Amygdala (tissue), 56 donors: Measurements from ENCODE around the gene KRTAP10-12.
"Not testable (repeated sequence)": the region's sequence is repeated elsewhere in the genome, so short reads cannot be mapped to it uniquely, and the experiment has no call there.

Experiments
- DNase-seq, 56 donors: peaks; one replicate each; lab custom pipeline; 2025; lab: John Stamatoyannopoulos, UW

Gene KRTAP10-12

GRCh38 chr21:44667612-44668011 is 29.4 kb upstream of the KRTAP10-12 start:
- DNase-seq, result no peak

DNA sequence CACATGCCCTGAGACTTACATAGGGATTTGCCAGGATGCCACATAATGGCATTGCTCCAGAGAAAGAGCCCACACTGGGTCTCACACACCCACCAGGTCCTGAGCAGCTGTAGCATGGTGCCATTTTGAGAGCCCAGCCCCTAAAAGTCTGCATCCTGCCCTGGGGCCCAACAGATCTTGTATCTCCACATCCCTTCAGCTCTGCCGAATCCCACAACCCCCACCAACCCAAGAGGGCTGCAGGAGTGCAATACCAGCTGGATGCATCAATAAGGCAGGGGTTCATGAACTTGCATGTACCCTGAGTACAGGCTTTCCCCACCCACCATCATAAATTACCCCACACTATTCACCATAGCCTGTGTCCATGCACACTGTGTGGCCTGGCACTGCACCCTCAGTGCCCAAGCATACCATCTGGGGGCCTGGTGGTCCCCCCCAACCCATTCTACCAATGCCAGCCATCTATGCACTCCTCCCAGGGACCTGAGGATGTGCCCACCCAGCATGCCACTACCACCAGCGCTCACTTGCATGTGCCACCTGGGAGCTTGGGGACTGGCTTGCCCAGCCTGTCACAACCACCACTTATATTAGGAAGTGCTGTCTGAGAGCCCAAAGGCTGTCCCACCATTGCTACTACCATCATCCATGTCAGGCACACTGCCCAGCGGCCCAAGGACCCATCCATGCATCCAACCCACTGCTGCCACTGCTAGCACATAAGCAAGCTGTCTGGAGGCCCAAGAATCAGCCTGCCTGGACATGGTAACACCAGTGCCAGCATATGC is 26.1 kb upstream of the KRTAP10-12 start:
- no peak for DNase-seq

DNA sequence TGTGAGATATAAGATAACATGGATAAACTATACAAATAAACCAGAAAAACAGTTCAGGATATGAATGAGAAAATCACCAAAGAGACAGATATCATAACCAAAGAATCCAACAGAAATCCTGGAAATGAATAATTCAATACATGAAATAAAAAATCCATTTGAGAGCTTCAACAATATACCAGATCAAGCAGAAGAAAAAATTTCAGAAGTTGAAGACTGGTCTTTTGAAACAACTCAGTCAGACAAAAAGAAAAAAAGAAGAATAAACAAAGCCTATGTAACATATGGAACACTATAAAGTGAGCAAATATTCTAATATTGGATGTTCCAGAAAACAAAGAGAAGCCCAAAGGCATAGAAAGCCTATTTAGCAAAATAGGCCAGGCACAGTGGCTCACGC is 25.1 kb upstream of the KRTAP10-12 start:
- DNase-seq, result no peak

- no peak for DNase-seq
These were observed 19.1 kb upstream of the KRTAP10-12 start for GRCh38 chr21:44677881-44678280.

- DNase-seq, result no peak
These were observed 15.8 kb upstream of the KRTAP10-12 start for GRCh38 chr21:44681152-44681551.

DNA sequence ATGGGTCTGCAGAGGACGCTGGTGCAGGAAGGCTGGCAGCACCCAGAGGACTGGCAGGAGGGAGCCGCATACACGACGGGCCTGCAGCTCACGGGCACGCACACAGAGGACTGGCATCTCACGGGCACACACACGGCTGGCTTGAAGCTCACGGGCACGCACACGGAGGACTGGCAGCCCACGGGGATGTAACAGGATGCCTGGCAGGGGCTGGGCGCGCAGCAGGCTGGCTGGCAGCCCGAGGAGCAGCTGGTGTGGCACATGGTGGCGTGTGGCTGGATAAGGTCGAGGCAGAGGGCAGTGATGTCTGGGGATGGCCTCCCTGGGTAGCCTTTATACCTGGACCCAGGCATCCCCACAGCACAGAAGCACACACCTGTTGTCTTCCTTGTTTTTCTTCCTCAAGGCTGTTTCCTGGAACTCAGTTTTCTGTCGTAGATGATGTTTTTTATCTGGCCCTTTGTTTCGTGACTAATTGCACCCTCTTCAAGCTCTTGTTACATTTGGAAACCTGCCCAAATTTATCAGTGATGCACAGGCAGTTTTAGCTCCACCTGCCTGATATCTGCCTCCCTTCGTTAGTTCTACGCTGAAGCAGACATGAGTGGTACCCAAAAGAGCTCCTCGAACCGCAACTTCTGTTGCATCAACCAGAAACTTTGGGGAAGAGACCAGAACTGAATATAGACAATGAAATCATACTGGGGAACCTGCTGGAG is 15.0 kb upstream of the KRTAP10-12 start, which contains the start of gene KRTAP12-1:
KRTAP12-1 (minus strand) TSS at position 303 of the 719 bp plus-strand sequence; CDS start at position 263, 40 bp downstream.
- DNase-seq, result no peak

DNA sequence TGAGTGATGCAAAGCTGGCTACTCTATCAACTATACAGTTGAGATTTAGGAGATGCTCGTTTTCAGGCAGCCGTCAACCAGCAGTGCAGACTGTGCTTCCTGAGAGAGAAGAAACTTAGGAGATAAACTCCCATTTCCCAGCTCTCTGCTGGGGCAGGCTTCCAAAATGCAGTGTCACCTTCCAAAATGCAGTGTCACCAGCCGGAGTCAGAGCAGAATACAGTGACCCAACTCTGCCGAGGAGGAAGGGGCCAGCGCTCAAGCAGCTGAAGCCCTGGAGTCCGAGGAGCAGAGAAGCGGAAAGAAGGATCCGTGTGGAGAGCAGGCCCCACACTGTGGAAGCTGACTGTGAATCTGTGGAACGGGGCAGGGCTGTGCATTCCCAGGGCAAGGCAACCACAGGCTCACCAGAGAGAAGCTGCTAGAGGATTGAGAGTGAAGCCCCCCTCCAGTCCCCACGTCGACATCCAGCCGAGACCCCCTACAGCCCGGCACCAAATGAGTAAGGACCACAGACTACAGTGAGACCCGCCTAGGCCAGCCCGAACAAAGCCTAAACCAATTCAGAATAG is 14.3 kb upstream of the KRTAP10-12 start:
- no peak for DNase-seq

- DNase-seq, result no peak
These were observed 12.9 kb upstream of the KRTAP10-12 start for GRCh38 chr21:44684077-44684476.

GRCh38 chr21:44684483-44684882 is 12.5 kb upstream of the KRTAP10-12 start:
- no peak for DNase-seq

- not testable (repeated sequence) for DNase-seq
These were observed 11.9 kb upstream of the KRTAP10-12 start for GRCh38 chr21:44685050-44685449.

DNA sequence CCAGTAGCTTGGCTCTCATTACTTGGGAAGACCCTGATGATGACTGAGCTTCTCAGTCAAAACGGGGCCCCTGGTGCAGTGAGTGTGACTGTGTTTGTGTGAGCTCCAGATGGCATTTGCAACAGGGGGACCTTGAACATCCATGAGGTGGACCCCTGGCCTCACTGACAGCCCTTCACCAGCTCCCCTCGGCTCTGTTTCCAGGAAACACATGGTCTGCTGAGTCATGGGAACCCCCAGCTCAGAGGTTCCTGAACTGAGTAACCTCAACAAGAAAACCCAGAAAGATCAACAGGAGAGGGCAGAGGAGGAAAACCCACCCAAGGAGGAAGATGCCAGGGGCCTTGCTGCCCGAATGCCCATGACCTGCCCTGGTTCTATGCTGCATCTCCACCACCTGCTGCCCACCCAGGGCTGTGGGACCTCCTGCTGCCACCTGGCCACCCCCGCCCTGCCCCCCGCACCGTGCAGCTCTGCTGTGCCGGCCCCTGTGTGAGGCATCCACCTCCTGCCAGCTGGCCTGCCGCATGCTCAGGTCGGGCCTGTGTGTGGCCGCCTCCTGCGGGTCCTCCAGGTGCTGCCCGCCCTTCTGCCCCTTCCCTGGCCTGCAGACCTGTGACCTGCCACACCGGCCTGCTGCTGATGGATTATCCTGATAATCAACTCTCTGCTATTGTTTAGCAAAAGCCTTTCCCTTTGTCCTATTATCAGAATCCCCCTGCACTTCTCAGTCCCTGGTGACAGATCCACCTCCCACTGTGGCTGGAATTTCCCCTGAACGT is 10.8 kb upstream of the KRTAP10-12 start:
- no peak for DNase-seq

DNA sequence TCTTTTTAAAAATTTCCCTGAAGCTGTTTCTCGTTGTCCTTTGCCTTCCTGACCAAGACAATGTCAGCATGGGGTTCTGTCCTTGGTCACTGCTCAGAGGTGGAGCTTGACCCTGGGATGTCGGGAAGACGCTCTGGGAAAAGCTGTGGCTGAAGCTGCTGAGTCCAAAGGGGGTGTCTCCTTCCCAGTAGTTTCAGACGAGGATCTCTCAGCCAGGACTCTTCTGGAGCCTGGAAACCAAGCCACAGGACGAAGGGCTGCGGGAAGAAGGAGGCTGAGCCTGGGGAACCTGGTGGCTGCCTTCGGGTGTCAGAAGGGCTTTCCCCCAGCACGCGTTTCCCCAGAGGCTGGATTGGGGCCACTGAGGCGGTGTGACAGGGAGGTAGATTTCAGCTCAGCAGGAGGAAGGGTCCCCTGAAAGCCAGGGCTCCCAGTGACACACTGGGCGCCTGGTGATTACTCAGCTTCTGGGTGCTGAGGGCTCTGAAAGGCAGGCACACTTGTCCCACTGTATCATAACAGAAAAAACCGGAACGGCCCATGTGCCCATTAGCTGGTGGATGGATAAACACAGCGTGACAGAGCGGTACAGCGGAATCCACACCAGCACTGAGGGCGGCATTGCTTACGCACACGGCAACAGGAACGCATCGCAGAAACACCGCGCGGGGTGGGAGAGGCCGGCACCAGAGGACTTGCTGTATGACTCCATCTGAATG is 10.0 kb upstream of the KRTAP10-12 start:
- DNase-seq, result no peak

- DNase-seq, result no peak
These were observed 9.3 kb upstream of the KRTAP10-12 start for GRCh38 chr21:44687671-44688070.

DNA sequence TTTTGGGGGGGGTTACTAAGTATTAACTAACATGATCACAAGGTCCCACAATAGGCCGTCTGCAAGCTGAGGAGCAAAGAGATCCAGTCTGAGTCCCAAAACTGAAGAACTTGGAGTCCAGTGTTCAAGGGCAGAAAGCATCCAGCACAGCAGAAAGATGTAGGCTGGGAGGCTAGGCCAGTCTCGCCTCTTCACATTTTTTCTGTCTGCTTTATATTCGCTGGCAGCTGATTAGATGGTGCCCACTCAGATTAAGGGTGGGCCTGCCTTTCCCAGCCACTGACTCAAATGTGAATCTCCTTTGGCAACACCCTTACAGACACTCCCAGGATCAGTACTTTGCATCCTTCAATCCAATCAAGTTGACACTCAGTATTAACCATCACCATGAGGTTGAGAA is 7.2 kb upstream of the KRTAP10-12 start:
- DNase-seq, result not testable (repeated sequence)

- no peak for DNase-seq
These were observed 5.3 kb upstream of the KRTAP10-12 start for GRCh38 chr21:44691686-44692085.

DNA sequence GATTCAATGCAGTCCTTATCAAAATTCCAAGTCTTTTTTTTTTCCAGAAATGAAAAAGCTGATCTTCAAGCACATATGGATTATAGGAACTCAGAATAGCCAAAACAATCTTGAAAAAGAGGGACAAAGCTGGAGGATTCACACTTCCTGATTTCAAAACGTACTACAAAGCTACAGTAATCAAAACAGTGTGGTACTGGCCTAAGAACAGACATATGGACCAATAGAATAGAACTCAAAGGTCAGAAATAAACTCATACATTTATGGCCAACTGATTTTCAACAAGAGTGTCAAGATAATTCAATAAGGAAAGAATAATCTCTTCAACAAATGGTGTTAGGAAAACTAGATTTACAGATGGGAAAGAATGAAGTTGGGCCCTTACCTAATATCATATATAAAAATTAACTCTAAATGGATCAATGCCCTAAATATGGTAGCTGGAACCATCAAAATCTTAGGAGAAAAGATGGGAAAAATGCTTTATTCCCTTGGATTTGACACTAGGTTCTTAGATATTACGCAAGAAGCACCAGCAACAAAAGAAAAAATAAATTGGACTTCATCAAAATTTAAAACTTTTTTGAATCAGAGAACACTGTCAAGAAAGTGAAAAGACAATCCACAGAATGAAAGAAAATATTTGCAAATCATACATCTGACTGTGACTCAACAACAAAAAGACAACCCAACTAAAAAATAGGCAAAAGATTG is 4.0 kb upstream of the KRTAP10-12 start:
- no peak for DNase-seq

- no peak for DNase-seq
These were observed 2.2 kb upstream of the KRTAP10-12 start for GRCh38 chr21:44694776-44695175.

- DNase-seq, result no peak
These were observed 1.8 kb upstream of the KRTAP10-12 start for GRCh38 chr21:44695184-44695583.

DNA sequence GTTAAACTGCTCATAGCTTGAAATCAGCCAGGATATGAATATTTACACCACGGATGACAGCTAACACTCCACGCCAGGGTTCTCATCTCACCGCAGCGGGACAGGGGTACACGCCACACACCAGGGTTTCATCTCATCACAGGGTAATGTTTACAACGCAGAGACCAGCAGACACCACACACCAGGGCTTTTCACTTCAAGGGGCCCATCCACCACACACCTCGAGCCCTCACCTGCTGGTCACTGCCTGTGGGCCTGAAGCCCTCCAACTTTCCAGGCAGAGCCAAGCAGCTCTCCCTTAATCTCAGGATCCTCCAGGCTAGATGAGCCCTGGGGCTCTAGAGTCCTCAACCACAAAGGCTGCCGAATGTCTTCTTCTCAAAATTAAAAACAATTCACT is 1.3 kb upstream of the KRTAP10-12 start:
- no peak for DNase-seq
